ENCODE data around the gene MAN1A2. TPM values are rescaled to one million over a fixed set of nuclear protein-coding genes. Genes with fewer than 3 reads are reported as not detected.

The MAN1A2 gene
- polyA plus RNA-seq, 1 donor from 2014 or later = 25.0 TPM

- Histone ChIP-seq H4K20me1 (ENCODE audit: insufficient read depth) (no peaks in the 10 kb centered on the region), H3K9me2 (ENCODE audit: insufficient read depth, low read length) (no peaks in the 10 kb centered on the region), H3K9ac (ENCODE audit: low read length) (peak overlapping the region; percentile 83), H3K9me3 (ENCODE audit: low read length) (no peaks in the 10 kb centered on the region), H3K79me2 (replicated peaks; ENCODE audit: insufficient read depth, low read length) (peaks cover 59% of the 10 kb centered on the region), H3K4me2 (ENCODE audit: low read length) (peak overlapping the region; percentile 98), H3F3A (ENCODE audit: insufficient read depth, low read length, poor library complexity, severe bottlenecking) (peaks cover 5% of the 10 kb centered on the region), H3K27ac (ENCODE audit: low read length) (no peak overlapping the region), H3K27me3 (ENCODE audit: insufficient read depth, low read depth, low read length) (no peaks in the 10 kb centered on the region), H3K36me3 (ENCODE audit: insufficient read depth, low read length) (no peaks in the 10 kb centered on the region), H3K4me3 (ENCODE audit: low read length) (peak overlapping the region; percentile 79), H2AFZ (ENCODE audit: low read depth, low read length) (no peak overlapping the region)
- TF ChIP-seq MXI1 (conservative IDR thresholded peaks at IDR 0.05; ENCODE audit: poor library complexity, severe bottlenecking) (no peak), SMC3 (conservative IDR thresholded peaks at IDR 0.05; ENCODE audit: poor library complexity) (no peak), EZH2 (IDR thresholded peaks at IDR 0.05; ENCODE audit: borderline replicate concordance, insufficient read depth, low read length, poor library complexity, severe bottlenecking) (no peak), TAF1 (IDR thresholded peaks at IDR 0.05; ENCODE audit: low read depth) (no peak)
- TF ChIP-seq, protein P1, sequence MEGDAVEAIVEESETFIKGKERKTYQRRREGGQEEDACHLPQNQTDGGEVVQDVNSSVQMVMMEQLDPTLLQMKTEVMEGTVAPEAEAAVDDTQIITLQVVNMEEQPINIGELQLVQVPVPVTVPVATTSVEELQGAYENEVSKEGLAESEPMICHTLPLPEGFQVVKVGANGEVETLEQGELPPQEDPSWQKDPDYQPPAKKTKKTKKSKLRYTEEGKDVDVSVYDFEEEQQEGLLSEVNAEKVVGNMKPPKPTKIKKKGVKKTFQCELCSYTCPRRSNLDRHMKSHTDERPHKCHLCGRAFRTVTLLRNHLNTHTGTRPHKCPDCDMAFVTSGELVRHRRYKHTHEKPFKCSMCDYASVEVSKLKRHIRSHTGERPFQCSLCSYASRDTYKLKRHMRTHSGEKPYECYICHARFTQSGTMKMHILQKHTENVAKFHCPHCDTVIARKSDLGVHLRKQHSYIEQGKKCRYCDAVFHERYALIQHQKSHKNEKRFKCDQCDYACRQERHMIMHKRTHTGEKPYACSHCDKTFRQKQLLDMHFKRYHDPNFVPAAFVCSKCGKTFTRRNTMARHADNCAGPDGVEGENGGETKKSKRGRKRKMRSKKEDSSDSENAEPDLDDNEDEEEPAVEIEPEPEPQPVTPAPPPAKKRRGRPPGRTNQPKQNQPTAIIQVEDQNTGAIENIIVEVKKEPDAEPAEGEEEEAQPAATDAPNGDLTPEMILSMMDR (IDR thresholded peaks at IDR 0.05; ENCODE audit: poor library complexity, severe bottlenecking) = no peak
Observed at GRCh38 chr1:117368116-117369108, 1.2 kb downstream of the MAN1A2 start.

- peak overlapping the region; percentile 98 for H3K4me2 ChIP-seq (ENCODE audit: low read length)
- peak overlapping the region; percentile 79 for H3K4me3 ChIP-seq (ENCODE audit: low read length)
- H3K36me3 ChIP-seq (ENCODE audit: insufficient read depth, low read length) = no peaks in the 10 kb centered on the region
- no peak for TF ChIP-seq EZH2 (IDR thresholded peaks at IDR 0.05; ENCODE audit: borderline replicate concordance, insufficient read depth, low read length, poor library complexity, severe bottlenecking)
- TF ChIP-seq POLR2AphosphoS5 (IDR thresholded peaks at IDR 0.05) = no peak
- no peak for TF ChIP-seq REST (IDR thresholded peaks at IDR 0.05; ENCODE audit: borderline replicate concordance)
- TF ChIP-seq MXI1 (conservative IDR thresholded peaks at IDR 0.05; ENCODE audit: poor library complexity, severe bottlenecking) = no peak
- no peak for TF ChIP-seq RAD21 (conservative IDR thresholded peaks at IDR 0.05)
- TF ChIP-seq SMC3 (conservative IDR thresholded peaks at IDR 0.05; ENCODE audit: poor library complexity) = no peak
- TF ChIP-seq, protein P1 (IDR thresholded peaks at IDR 0.05; ENCODE audit: poor library complexity, severe bottlenecking) = no peak
- TF ChIP-seq EP300 (conservative IDR thresholded peaks at IDR 0.05; ENCODE audit: poor library complexity, severe bottlenecking) = no peak
- TF ChIP-seq TAF1 (IDR thresholded peaks at IDR 0.05; ENCODE audit: low read depth) = no peak
- peaks cover 73% of the 10 kb centered on the region for H3K79me2 ChIP-seq (replicated peaks; ENCODE audit: insufficient read depth, low read length)
- peaks cover 3% of the 10 kb centered on the region for H3F3A ChIP-seq (ENCODE audit: insufficient read depth, low read length, poor library complexity, severe bottlenecking)
- H3K9me3 ChIP-seq (ENCODE audit: low read length) = no peaks in the 10 kb centered on the region
- no peaks in the 10 kb centered on the region for H3K9me2 ChIP-seq (ENCODE audit: insufficient read depth, low read length)
- no peaks in the 10 kb centered on the region for H3K27me3 ChIP-seq (ENCODE audit: insufficient read depth, low read depth, low read length)
- H3K27ac ChIP-seq (ENCODE audit: low read length) = no peak overlapping the region
- H3K9ac ChIP-seq (ENCODE audit: low read length) = peak overlapping the region; percentile 11
- no peaks in the 10 kb centered on the region for H4K20me1 ChIP-seq (ENCODE audit: insufficient read depth)
- H2AFZ ChIP-seq (ENCODE audit: low read depth, low read length) = no peak overlapping the region
Observed at GRCh38 chr1:117370071-117370470, 2.8 kb downstream of the MAN1A2 start.
